HCT116 (cell line): ENCODE measurements around the gene STRIP1.

Experiments used
- EZH2 ChIP-seq: fragments of 200-600 bp; sonication (generic); IDR thresholded peaks from 2 replicates; pipeline ENCODE4 v1.6.1; 2017; ENCODE audit warnings: antibody characterized with exemption, mixed run types
- JUND ChIP-seq: IDR thresholded peaks from 2 replicates; pipeline ENCODE4 v1.6.1; 2012
- POLR2A ChIP-seq: IDR thresholded peaks from 2 replicates; pipeline ENCODE4 v1.7.0; 2011; ENCODE audit warnings: borderline replicate concordance; ENCODE audit not compliant: insufficient read depth, insufficient read length; ENCODE audit errors: extremely low read depth
- RAD21 ChIP-seq: IDR thresholded peaks from 2 replicates; pipeline ENCODE4 v1.6.1; 2012; ENCODE audit warnings: low read depth, mild to moderate bottlenecking
- TF ChIP-seq, protein P1 (sequence below), 3 experiments: fragments of 200-600 bp in 1 of 3; sonication (generic) in 1 of 3; IDR thresholded peaks in 2 of 3; conservative IDR thresholded peaks in 1 of 3; 2 replicates each; pipeline ENCODE4 v1.5.1; 2012 to 2017; ENCODE audit warnings: low read depth in 2 of 3, low read length in 2 of 3, antibody characterized with exemption in 1 of 3, borderline replicate concordance in 1 of 3, control low read depth in 1 of 3, mild to moderate bottlenecking in 1 of 3, mixed read lengths in 1 of 3, mixed run types in 1 of 3, moderate library complexity in 1 of 3; ENCODE audit not compliant: insufficient read depth in 1 of 3

DNA sequence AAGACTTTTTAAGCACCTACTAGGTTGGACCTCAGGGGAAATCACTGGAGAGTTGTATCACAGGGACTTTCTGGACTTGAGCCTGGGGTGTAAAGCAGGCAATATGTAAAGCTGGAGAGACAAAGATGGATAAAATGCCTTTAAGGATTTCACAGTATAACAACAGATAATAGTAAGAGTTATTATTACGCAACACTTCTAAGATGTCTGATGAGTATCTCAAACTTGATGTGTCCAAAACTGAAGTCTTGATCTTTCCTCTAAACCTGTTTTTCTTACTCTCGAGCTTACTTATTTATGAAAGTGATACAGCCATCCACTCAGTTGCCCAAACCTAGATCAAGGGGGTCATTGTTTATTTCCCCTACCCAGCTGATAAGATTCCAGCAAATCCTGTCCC is 2.1 kb upstream of the STRIP1 start:
- TF ChIP-seq RAD21 (no peak), EZH2 (no peak), JUND (no peak), POLR2A (no peak)
- TF ChIP-seq, protein P1, sequence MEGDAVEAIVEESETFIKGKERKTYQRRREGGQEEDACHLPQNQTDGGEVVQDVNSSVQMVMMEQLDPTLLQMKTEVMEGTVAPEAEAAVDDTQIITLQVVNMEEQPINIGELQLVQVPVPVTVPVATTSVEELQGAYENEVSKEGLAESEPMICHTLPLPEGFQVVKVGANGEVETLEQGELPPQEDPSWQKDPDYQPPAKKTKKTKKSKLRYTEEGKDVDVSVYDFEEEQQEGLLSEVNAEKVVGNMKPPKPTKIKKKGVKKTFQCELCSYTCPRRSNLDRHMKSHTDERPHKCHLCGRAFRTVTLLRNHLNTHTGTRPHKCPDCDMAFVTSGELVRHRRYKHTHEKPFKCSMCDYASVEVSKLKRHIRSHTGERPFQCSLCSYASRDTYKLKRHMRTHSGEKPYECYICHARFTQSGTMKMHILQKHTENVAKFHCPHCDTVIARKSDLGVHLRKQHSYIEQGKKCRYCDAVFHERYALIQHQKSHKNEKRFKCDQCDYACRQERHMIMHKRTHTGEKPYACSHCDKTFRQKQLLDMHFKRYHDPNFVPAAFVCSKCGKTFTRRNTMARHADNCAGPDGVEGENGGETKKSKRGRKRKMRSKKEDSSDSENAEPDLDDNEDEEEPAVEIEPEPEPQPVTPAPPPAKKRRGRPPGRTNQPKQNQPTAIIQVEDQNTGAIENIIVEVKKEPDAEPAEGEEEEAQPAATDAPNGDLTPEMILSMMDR (IDR thresholded peaks at IDR 0.05 in 2 of 3, conservative IDR thresholded peaks at IDR 0.05 in 1 of 3; ENCODE audit: borderline replicate concordance in 1 of 3, insufficient read depth in 1 of 3, low read depth in 2 of 3, low read length in 2 of 3) = no peak
